Measurements from ENCODE around the gene FAM83G.

DNA sequence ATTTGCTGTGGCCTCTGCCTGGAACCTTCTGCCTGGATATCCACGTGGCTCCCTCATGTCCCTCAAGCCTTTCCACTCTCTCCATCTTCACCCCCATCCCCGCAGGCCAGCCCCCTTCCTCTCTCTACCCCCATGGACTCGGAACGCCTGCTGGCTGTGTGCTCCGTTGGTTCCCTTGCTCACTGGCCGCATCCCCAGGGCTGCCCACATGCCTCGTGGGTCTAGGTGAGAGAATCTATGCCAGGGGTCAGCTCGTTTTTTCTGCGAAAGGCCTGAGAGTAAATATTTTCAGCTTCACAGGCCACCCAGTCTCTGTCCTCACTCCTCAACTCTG, 40.6 kb downstream of the FAM83G start:
- TF ChIP-seq, protein P1, sequence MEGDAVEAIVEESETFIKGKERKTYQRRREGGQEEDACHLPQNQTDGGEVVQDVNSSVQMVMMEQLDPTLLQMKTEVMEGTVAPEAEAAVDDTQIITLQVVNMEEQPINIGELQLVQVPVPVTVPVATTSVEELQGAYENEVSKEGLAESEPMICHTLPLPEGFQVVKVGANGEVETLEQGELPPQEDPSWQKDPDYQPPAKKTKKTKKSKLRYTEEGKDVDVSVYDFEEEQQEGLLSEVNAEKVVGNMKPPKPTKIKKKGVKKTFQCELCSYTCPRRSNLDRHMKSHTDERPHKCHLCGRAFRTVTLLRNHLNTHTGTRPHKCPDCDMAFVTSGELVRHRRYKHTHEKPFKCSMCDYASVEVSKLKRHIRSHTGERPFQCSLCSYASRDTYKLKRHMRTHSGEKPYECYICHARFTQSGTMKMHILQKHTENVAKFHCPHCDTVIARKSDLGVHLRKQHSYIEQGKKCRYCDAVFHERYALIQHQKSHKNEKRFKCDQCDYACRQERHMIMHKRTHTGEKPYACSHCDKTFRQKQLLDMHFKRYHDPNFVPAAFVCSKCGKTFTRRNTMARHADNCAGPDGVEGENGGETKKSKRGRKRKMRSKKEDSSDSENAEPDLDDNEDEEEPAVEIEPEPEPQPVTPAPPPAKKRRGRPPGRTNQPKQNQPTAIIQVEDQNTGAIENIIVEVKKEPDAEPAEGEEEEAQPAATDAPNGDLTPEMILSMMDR (IDR thresholded peaks at IDR 0.05): no peak
- no peak for TF ChIP-seq POLR2A (IDR thresholded peaks at IDR 0.05)
